ENCODE measurements around the gene SCGN.

- TF ChIP-seq CTCF (conservative IDR thresholded peaks at IDR 0.05; ENCODE audit: low read length) = no peak
- no peak for TF ChIP-seq EZH2phosphoT487 (IDR thresholded peaks at IDR 0.05; ENCODE audit: borderline replicate concordance)
Measured at GRCh38 chr6:25640446-25640845, 11.6 kb upstream of the SCGN start.

Measured in Loucy (cell line).